ENCODE data around the gene JMY. TPM values are rescaled to one million over a fixed set of nuclear protein-coding genes. Genes with fewer than 3 reads are reported as not detected.

JMY gene
- total and polyA plus RNA-seq, 2 of the 8 experiments (the other 6 are each of a cell fraction or from before 2014, with no cell fraction given): 2.8 to 13.9 TPM

DNA sequence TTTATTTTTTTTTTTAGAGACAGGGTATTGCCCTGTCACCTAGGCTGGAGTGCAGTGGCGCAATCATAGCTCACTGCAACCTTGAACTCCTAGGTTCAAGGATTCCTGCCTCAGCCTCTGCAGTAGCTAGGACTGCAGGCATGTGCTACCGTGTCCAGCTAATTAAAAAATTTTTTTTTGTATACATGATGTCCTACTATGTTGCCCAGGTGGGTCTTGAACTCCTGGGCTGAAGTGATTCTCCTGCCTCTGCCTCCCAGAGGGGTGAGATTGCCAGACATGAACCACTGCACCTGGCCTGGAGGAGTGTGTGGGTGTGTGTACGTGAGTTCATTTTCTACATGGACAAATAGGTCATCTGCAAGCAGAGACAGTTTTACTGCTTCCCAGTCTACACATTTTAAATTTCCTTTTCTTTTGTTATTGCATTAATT lies 33.8 kb downstream of the JMY start:
- Histone ChIP-seq H3K4me1 (replicated peaks in 1 of 4; ENCODE audit: control insufficient read depth in 3 of 4, insufficient read depth in 4 of 4, low read length in 3 of 4) (no peaks in the 10 kb centered on the region), H2BK20ac (ENCODE audit: low read length) (no peak overlapping the region), H4K5ac (ENCODE audit: insufficient read length, low read depth, low read length) (no peak overlapping the region), H3K9me3 (ENCODE audit: insufficient read depth in 2 of 2, low read depth in 1 of 2, low read length in 1 of 2) (no peaks in the 10 kb centered on the region), H3K27me3 (replicated peaks in 1 of 4; ENCODE audit: control insufficient read depth in 3 of 4, extremely low read depth in 1 of 4, insufficient read depth in 3 of 4, low read length in 3 of 4) (no peaks in the 10 kb centered on the region), H2BK12ac (ENCODE audit: low read depth, low read length) (no peak overlapping the region), H3K4me3 (ENCODE audit: extremely low read depth in 1 of 4, insufficient read depth in 2 of 4, low read depth in 3 of 4, low read length in 4 of 4) (no peak overlapping the region), H4K8ac (ENCODE audit: extremely low read depth, insufficient read depth, low read length) (no peak overlapping the region), H3K79me1 (ENCODE audit: low read depth, low read length) (peaks cover 5% of the 10 kb centered on the region; the same call in 1 of the 2 replicates), H3K4me2 (ENCODE audit: insufficient read depth in 1 of 2, low read depth in 2 of 2, low read length in 2 of 2) (no peak overlapping the region), H4K91ac (replicated peaks; ENCODE audit: insufficient read length, low read length) (no peak overlapping the region), H3K18ac (ENCODE audit: extremely low read depth, low read length) (no peak overlapping the region), H2AK5ac (ENCODE audit: low read depth, low read length) (no peak overlapping the region), H3K9ac (replicated peaks in 1 of 4; ENCODE audit: extremely low read depth in 1 of 4, low read depth in 3 of 4, low read length in 3 of 4) (no peak overlapping the region), H2BK15ac (ENCODE audit: low read length) (no peak overlapping the region), H3K79me2 (ENCODE audit: control insufficient read depth in 1 of 2, insufficient read depth in 2 of 2, low read length in 2 of 2) (peaks cover 0 to 80% of the 10 kb centered on the region in 2 experiments; a peak in 3 of 4 replicates), H3K27ac (ENCODE audit: low read depth, low read length) (no peak overlapping the region), H3K23ac (ENCODE audit: insufficient read length) (no peak overlapping the region), H2BK120ac (replicated peaks; ENCODE audit: low read depth, low read length) (no peak overlapping the region), H2BK5ac (ENCODE audit: low read depth, low read length) (no peak overlapping the region), H2AFZ (ENCODE audit: low read length) (no peak overlapping the region), H3K36me3 (ENCODE audit: control insufficient read depth in 2 of 4, insufficient read depth in 4 of 4, low read length in 3 of 4) (no peaks in the 10 kb centered on the region), H4K20me1 (replicated peaks in 1 of 2; ENCODE audit: control insufficient read depth in 1 of 2, insufficient read depth in 2 of 2, low read length in 2 of 2) (no peaks in the 10 kb centered on the region), H3K56ac (replicated peaks; ENCODE audit: insufficient read length, low read depth, low read length) (no peak overlapping the region), H3K4ac (replicated peaks; ENCODE audit: insufficient read length, low read depth, low read length) (no peak overlapping the region), H3K14ac (ENCODE audit: insufficient read length) (no peak overlapping the region), H3K23me2 (ENCODE audit: low read depth, low read length) (no peaks in the 10 kb centered on the region)
- TF ChIP-seq ATF2 (IDR thresholded peaks at IDR 0.05; ENCODE audit: low read length): no peak
- TF ChIP-seq MAFK (IDR thresholded peaks at IDR 0.05; ENCODE audit: low read depth, low read length): no peak
- no peak for TF ChIP-seq SP1 (IDR thresholded peaks at IDR 0.05; ENCODE audit: low read depth, low read length)
- TF ChIP-seq BACH1 (IDR thresholded peaks at IDR 0.05; ENCODE audit: low read length): no peak
- no peak for TF ChIP-seq RBBP5 (IDR thresholded peaks at IDR 0.05; ENCODE audit: borderline replicate concordance, low read depth, low read length)
- TF ChIP-seq HDAC6 (IDR thresholded peaks at IDR 0.05; ENCODE audit: low read depth, low read length): no peak
- FAIRE-seq (no peak), DNase-seq (ENCODE audit: low read depth in 1 of 2, low spot score in 2 of 2) (no peak)
- ChIA-PET CTCF (ENCODE audit: partially characterized antibody) (interaction anchor here (0.9 to 1.5 kb wide), 2 partner anchors 9 to 14 kb away, joined by 3 to 4 read pairs; no protein-coding TSS in a partner anchor), POLR2A (ENCODE audit: partially characterized antibody) (no interaction called here)
- WGBS, 2 experiments (ENCODE audit: extremely low coverage in 1 of 2, insufficient coverage in 1 of 2, insufficient read length in 1 of 2, insufficient replicate concordance in 2 of 2, low coverage in 1 of 2, low lambda C conversion rate in 2 of 2, missing lambda C conversion rate in 1 of 2): 97% methylated on average over 3 of the region's 3 CpGs; no CpG with 5 or more reads in 1 of the 2 experiments
